Kidney epithelial cell (primary cell): Measurements from ENCODE around the gene TPRN. TPM values are rescaled to one million over a fixed set of nuclear protein-coding genes. Genes with fewer than 3 reads are reported as not detected.
A peak's percentile ranks its signal among the peaks of the same experiment; 100 is the strongest.

Experiments used
- DNase-seq: peaks from one replicate; pipeline ENCODE4 v3.0.0-alpha.2; 2010; ENCODE audit warnings: low read depth
- H3K27me3 ChIP-seq: 2 replicates; pipeline ENCODE4 v1.6.0; 2011; ENCODE audit warnings: low read length; ENCODE audit not compliant: control insufficient read depth, insufficient read depth
- H3K36me3 ChIP-seq: 2 replicates; pipeline ENCODE4 v1.5.1; 2011; ENCODE audit warnings: low read length; ENCODE audit not compliant: control insufficient read depth, insufficient read depth
- H3K4me3 ChIP-seq: 2 replicates; pipeline ENCODE4 v1.5.1; 2011; ENCODE audit warnings: low read depth, mild to moderate bottlenecking, control low read depth, low read length
- CTCF ChIP-seq: IDR thresholded peaks from 2 replicates; pipeline ENCODE4 v1.5.1; 2011; ENCODE audit warnings: mild to moderate bottlenecking, moderate library complexity, low read length, control low read depth, inconsistent platforms; ENCODE audit not compliant: insufficient read depth, poor library complexity, severe bottlenecking
- total RNA-seq: library from RNA; depleted of rRNA; stranded (reverse); fragments of >200 nt; gene quantifications from 2 replicates; pipeline ENCODE4 v1.2.3, GENCODE V29; 2015

TPRN gene
- 15.2 and 20.1 TPM in 2 replicates for total RNA-seq

GRCh38 chr9:137200311-137201204, at the start of gene TPRN:
Gene TPRN (minus strand): TSS chr9:137200741. CDS start chr9:137200711, 30 bp downstream.
- no peaks in the 10 kb centered on the region for H3K27me3 ChIP-seq
- DNase-seq = peak; percentile 93
- H3K36me3 ChIP-seq = no peaks in the 10 kb centered on the region
- no peak for TF ChIP-seq CTCF
- peak within 1 kb of the TSS; percentile 79 for H3K4me3 ChIP-seq

GRCh38 chr9:137247916-137248175, 47.3 kb upstream of the TPRN start:
- H3K36me3 ChIP-seq = peaks cover 5% of the 10 kb centered on the region
- TF ChIP-seq CTCF = no peak
- no peak for DNase-seq
- no peak overlapping the region for H3K4me3 ChIP-seq
- peaks cover 4% of the 10 kb centered on the region for H3K27me3 ChIP-seq

GRCh38 chr9:137247135-137247915, 46.8 kb upstream of the TPRN start:
- peaks cover 6% of the 10 kb centered on the region for H3K36me3 ChIP-seq
- no peak for TF ChIP-seq CTCF
- DNase-seq = no peak

GRCh38 chr9:137245450-137246421, 45.2 kb upstream of the TPRN start:
- no peak for TF ChIP-seq CTCF
- peaks cover 4% of the 10 kb centered on the region for H3K27me3 ChIP-seq
- DNase-seq = no peak
- H3K36me3 ChIP-seq = peaks cover 10% of the 10 kb centered on the region
- H3K4me3 ChIP-seq = no peak overlapping the region

More at GRCh38 chr9:137247135-137247915, 46.8 kb upstream of the TPRN start:
- H3K27me3 ChIP-seq = peaks cover 4% of the 10 kb centered on the region
- no peak overlapping the region for H3K4me3 ChIP-seq
